Nephron (organoid): ENCODE measurements around the gene RPRD2.

Experiments used
- H3K27ac Mint-ChIP-seq, 3 experiments: 2 replicates each; pipeline ENCODE4 v1.8.0; 2020; ENCODE audit warnings: mixed read lengths in 3 of 3, mild to moderate bottlenecking in 2 of 3, moderate library complexity in 1 of 3
- H3K27me3 Mint-ChIP-seq: 2 replicates; pipeline ENCODE4 v1.8.0; 2021; ENCODE audit warnings: low read depth, mild to moderate bottlenecking, moderate library complexity, mixed read lengths
- H3K36me3 Mint-ChIP-seq: 2 replicates; pipeline ENCODE4 v1.8.0; 2020; ENCODE audit warnings: low read depth, mixed read lengths
- H3K4me1 Mint-ChIP-seq: 2 replicates; pipeline ENCODE4 v1.8.0; 2020; ENCODE audit warnings: mixed read lengths
- H3K4me3 Mint-ChIP-seq, 3 experiments: 2 replicates each; pipeline ENCODE4 v1.8.0; 2020; ENCODE audit warnings: mild to moderate bottlenecking in 3 of 3, mixed read lengths in 3 of 3, moderate library complexity in 2 of 3
- H3K9me3 Mint-ChIP-seq: 2 replicates; pipeline ENCODE4 v1.8.0; 2020; ENCODE audit warnings: mixed read lengths
- CTCF ChIP-seq, 3 experiments: fragments of 200-600 bp; sonication (generic); IDR thresholded peaks; one replicate each; pipeline ENCODE4 v1.5.0; 2021; ENCODE audit warnings: antibody characterized with exemption in 3 of 3; ENCODE audit not compliant: unreplicated experiment in 3 of 3

RPRD2 gene

DNA sequence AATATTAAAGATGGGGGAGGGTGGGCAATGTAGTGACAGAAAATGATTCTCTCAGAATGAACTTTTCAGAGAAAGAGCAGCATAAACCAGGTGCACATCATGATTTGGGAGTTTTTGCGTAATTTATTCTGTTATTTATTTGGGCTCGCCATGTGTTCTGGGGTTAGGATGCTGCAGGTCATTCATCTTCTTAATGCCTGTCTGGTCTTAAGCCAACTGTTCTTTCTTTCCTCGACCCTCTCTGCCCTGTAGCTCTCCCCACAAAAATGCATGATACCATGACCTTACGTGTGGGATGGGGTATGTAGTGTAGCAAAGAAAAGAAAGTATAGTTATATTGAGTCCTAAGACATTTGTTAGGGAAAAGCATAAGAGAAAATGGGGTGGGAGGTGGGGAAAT lies 110.9 kb downstream of the RPRD2 start:
- no peak for TF ChIP-seq CTCF (IDR thresholded peaks at IDR 0.05; ENCODE audit: unreplicated experiment in 3 of 3)
- no peaks in the 10 kb centered on the region for H3K9me3 Mint-ChIP-seq
- peak overlapping the region; percentile 50 to 89 (median 76) for H3K27ac Mint-ChIP-seq
- peaks cover 5% of the 10 kb centered on the region for H3K27me3 Mint-ChIP-seq
- peaks cover 49% of the 10 kb centered on the region for H3K4me1 Mint-ChIP-seq
- H3K36me3 Mint-ChIP-seq = peaks cover 44% of the 10 kb centered on the region
- peak overlapping the region in 1 of 3 experiments; percentile 17 for H3K4me3 Mint-ChIP-seq

- no peak for TF ChIP-seq CTCF (IDR thresholded peaks at IDR 0.05; ENCODE audit: unreplicated experiment in 3 of 3)
- peaks cover 26% of the 10 kb centered on the region for H3K36me3 Mint-ChIP-seq
- H3K27ac Mint-ChIP-seq = peak overlapping the region; percentile 50 to 89 (median 76)
- H3K9me3 Mint-ChIP-seq = no peaks in the 10 kb centered on the region
- H3K4me1 Mint-ChIP-seq = peaks cover 49% of the 10 kb centered on the region
- H3K27me3 Mint-ChIP-seq = peaks cover 5% of the 10 kb centered on the region
- H3K4me3 Mint-ChIP-seq = peak overlapping the region in 1 of 3 experiments; percentile 1
Observed at GRCh38 chr1:150476754-150477153, 112.8 kb downstream of the RPRD2 start.

GRCh38 chr1:150477320-150477719 lies 113.4 kb downstream of the RPRD2 start:
- Mint-ChIP-seq H3K4me1 (peaks cover 49% of the 10 kb centered on the region), H3K4me3 (no peak overlapping the region), H3K36me3 (peaks cover 20% of the 10 kb centered on the region), H3K9me3 (no peaks in the 10 kb centered on the region), H3K27me3 (peaks cover 5% of the 10 kb centered on the region), H3K27ac (peak overlapping the region; percentile 76 to 89 (median 85))
- no peak for TF ChIP-seq CTCF (IDR thresholded peaks at IDR 0.05; ENCODE audit: unreplicated experiment in 3 of 3)

DNA sequence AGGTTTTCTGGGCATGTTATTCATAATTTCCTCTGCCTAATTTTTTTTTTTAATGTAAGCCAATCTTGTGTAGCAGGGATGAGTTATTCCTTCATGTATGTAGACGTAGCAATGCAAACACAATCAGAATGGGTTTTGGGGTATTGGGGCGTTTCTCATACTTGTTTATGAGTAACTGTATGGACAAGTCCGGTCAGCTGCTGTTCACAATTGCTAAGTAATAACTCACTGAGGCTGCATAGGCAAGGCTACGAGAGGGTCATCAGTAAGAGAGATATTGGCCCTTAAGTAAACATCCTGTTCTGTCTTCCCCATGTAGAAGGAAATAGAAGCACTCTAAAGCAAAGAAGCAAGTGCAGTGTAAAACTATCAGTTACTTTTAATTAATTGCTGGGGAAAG lies 113.8 kb downstream of the RPRD2 start:
- no peak for TF ChIP-seq CTCF (IDR thresholded peaks at IDR 0.05; ENCODE audit: unreplicated experiment in 3 of 3)
- Mint-ChIP-seq H3K4me3 (no peak overlapping the region), H3K9me3 (no peaks in the 10 kb centered on the region), H3K4me1 (peaks cover 49% of the 10 kb centered on the region), H3K27me3 (peaks cover 5% of the 10 kb centered on the region), H3K36me3 (peaks cover 16% of the 10 kb centered on the region), H3K27ac (peak overlapping the region; percentile 76 to 89 (median 85))

DNA sequence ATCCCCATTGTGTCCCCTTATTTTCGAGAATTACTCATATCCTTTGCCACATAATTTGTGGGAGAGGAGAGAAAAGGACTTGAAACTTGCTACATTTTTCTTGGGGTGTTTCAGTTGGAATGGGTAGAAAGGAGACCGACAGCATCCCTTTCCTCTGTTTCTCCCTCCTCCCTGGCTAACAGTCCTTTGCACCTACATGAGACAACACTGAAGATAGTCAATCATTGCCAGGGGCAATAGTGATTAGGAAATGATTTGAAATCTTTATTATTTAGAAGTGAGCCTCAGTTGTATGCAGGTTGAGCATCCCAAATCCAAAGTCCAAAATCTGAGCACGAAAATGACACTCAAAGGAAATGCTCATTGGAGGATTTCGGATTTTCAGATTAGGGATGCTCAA lies 115.4 kb downstream of the RPRD2 start:
- H3K27me3 Mint-ChIP-seq = peaks cover 5% of the 10 kb centered on the region
- H3K4me1 Mint-ChIP-seq = peaks cover 39% of the 10 kb centered on the region
- TF ChIP-seq CTCF (IDR thresholded peaks at IDR 0.05; ENCODE audit: unreplicated experiment in 3 of 3) = no peak
- peaks cover 3% of the 10 kb centered on the region for H3K36me3 Mint-ChIP-seq
- H3K27ac Mint-ChIP-seq = no peak overlapping the region
- no peak overlapping the region for H3K4me3 Mint-ChIP-seq
- H3K9me3 Mint-ChIP-seq = no peaks in the 10 kb centered on the region

DNA sequence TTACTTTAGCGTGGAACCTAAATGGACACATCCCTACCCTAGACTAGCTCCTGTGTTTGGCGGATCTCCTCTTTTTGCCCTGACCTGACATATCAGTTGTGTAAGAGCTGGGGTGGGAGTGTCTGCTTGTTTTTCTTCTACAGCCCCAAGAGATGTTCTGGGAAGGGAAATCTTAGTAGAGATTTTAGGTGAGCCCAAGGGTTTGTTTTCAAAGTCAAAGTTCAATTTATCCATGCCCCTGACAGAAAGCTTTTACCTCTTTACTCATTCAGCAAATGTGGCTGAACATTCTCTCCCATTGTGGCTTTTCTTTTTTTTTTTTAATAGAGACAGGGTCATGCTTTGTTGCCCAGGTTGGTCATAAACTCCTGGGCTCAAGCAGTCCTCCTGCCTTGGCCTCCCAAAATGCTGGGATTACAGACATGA lies 116.0 kb downstream of the RPRD2 start:
- H3K27me3 Mint-ChIP-seq = peaks cover 5% of the 10 kb centered on the region
- TF ChIP-seq CTCF (IDR thresholded peaks at IDR 0.05; ENCODE audit: unreplicated experiment in 3 of 3) = no peak
- peaks cover 34% of the 10 kb centered on the region for H3K4me1 Mint-ChIP-seq
- no peaks in the 10 kb centered on the region for H3K9me3 Mint-ChIP-seq
- H3K4me3 Mint-ChIP-seq = no peak overlapping the region
- no peaks in the 10 kb centered on the region for H3K36me3 Mint-ChIP-seq
- H3K27ac Mint-ChIP-seq = peak overlapping the region in 1 of 3 experiments; percentile 66
